H1 (cell line): ENCODE results near the gene SP5. TPM values are rescaled to one million over a fixed set of nuclear protein-coding genes. Genes with fewer than 3 reads are reported as not detected.

Source experiments
- CTCF ChIA-PET: fragments of 300-600 bp; sonication (Branson Sonifier 250); formaldehyde crosslinking; loops from one replicate; lab custom pipeline; 2021; ENCODE audit not compliant: partially characterized antibody; lab: Charles Lee
- POLR2A ChIA-PET: fragments of 300-600 bp; sonication (Branson Sonifier 250); formaldehyde crosslinking; loops from one replicate; lab custom pipeline; 2021; ENCODE audit warnings: inconsistent platforms; ENCODE audit not compliant: partially characterized antibody; lab: Charles Lee
- DNase-seq, 2 experiments: peaks; one replicate each; pipeline versions ENCODE4 v3.0.0 to v3.0.0-alpha.2; 2010 to 2022; ENCODE audit warnings: low spot score in 2 of 2, low read depth in 1 of 2, mixed read lengths in 1 of 2
- FAIRE-seq: peaks from 2 replicates; lab custom pipeline; 2011; peaks lifted over from hg19 to GRCh38; lab: Jason Lieb, UNC
- H2AFZ ChIP-seq: 2 replicates; pipeline ENCODE4 v1.8.1; 2012; ENCODE audit warnings: low read length, inconsistent platforms
- H2AK5ac ChIP-seq: 2 replicates; pipeline ENCODE4 v1.6.1; 2013; ENCODE audit warnings: low read depth, low read length
- H2BK120ac ChIP-seq: replicated peaks from 2 replicates; pipeline ENCODE3; 2013; ENCODE audit warnings: low read depth, low read length, inconsistent platforms
- H2BK12ac ChIP-seq: 2 replicates; pipeline ENCODE4 v1.6.1; 2013; ENCODE audit warnings: low read depth, low read length
- H2BK15ac ChIP-seq: 2 replicates; pipeline ENCODE4 v1.6.1; 2013; ENCODE audit warnings: low read length
- H2BK20ac ChIP-seq: 2 replicates; pipeline ENCODE4 v1.6.1; 2013; ENCODE audit warnings: low read length
- H2BK5ac ChIP-seq: 2 replicates; pipeline ENCODE4 v1.6.1; 2013; ENCODE audit warnings: low read depth, low read length
- H3K14ac ChIP-seq: 2 replicates; pipeline ENCODE4 v1.6.1; 2013; ENCODE audit warnings: inconsistent platforms; ENCODE audit not compliant: insufficient read length
- H3K18ac ChIP-seq: 2 replicates; pipeline ENCODE4 v1.6.1; 2013; ENCODE audit warnings: low read length; ENCODE audit errors: extremely low read depth
- H3K23ac ChIP-seq: 2 replicates; pipeline ENCODE4 v1.6.1; 2013; ENCODE audit warnings: inconsistent platforms; ENCODE audit not compliant: insufficient read length
- H3K23me2 ChIP-seq: 2 replicates; pipeline ENCODE4 v1.6.1; 2013; ENCODE audit warnings: low read depth, low read length
- H3K27ac ChIP-seq: 2 replicates; pipeline ENCODE4 v1.6.1; 2011; ENCODE audit warnings: low read depth, low read length, inconsistent platforms
- H3K27me3 ChIP-seq, 4 experiments: replicated peaks in 1 of 4; 1 replicate in 1 of 4; 2 replicates in 3 of 4; pipeline versions ENCODE4 v1.6.1 to v1.8.1; 2011 to 2013; ENCODE audit warnings: low read length in 3 of 4, mild to moderate bottlenecking in 3 of 4, inconsistent platforms in 2 of 4, mixed read lengths in 2 of 4, moderate library complexity in 1 of 4; ENCODE audit not compliant: control insufficient read depth in 3 of 4, insufficient read depth in 3 of 4; ENCODE audit errors: extremely low read depth in 1 of 4
- H3K36me3 ChIP-seq, 4 experiments: 2 replicates each; pipeline versions ENCODE4 v1.6.1 to v1.8.1; 2011 to 2013; ENCODE audit warnings: mild to moderate bottlenecking in 4 of 4, low read length in 3 of 4, moderate library complexity in 2 of 4, control low read depth in 1 of 4, inconsistent platforms in 1 of 4; ENCODE audit not compliant: insufficient read depth in 4 of 4, control insufficient read depth in 2 of 4
- H3K4ac ChIP-seq: replicated peaks from 2 replicates; pipeline ENCODE3; 2013; ENCODE audit warnings: low read length, low read depth, mixed read lengths, inconsistent platforms; ENCODE audit not compliant: insufficient read length
- H3K4me1 ChIP-seq, 4 experiments: replicated peaks in 1 of 4; 1 replicate in 1 of 4; 2 replicates in 3 of 4; pipeline versions ENCODE4 v1.6.1 to v1.8.1; 2011 to 2013; ENCODE audit warnings: low read length in 3 of 4, inconsistent platforms in 2 of 4, mixed read lengths in 1 of 4; ENCODE audit not compliant: insufficient read depth in 4 of 4, control insufficient read depth in 3 of 4
- H3K4me2 ChIP-seq, 2 experiments: 2 replicates each; pipeline versions ENCODE4 v1.6.1 to v1.8.1; 2011 to 2013; ENCODE audit warnings: low read depth in 2 of 2, low read length in 2 of 2, control low read depth in 1 of 2, inconsistent platforms in 1 of 2, mild to moderate bottlenecking in 1 of 2; ENCODE audit not compliant: insufficient read depth in 1 of 2
- H3K4me3 ChIP-seq, 4 experiments: fragments of 200-600, 300-600 bp in 1 of 4; sonication (generic), shearing (Covaris generic), sonication (Bioruptor Twin) in 1 of 4; 2 replicates each; pipeline versions ENCODE4 v1.5.1 to v1.8.1; 2011 to 2016; ENCODE audit warnings: low read length in 4 of 4, low read depth in 3 of 4, control low read depth in 2 of 4, inconsistent platforms in 2 of 4, mild to moderate bottlenecking in 2 of 4, mixed read lengths in 1 of 4, moderate library complexity in 1 of 4; ENCODE audit not compliant: insufficient read depth in 2 of 4; ENCODE audit errors: extremely low read depth in 1 of 4
- H3K56ac ChIP-seq: replicated peaks from 2 replicates; pipeline ENCODE3; 2013; ENCODE audit warnings: low read depth, mild to moderate bottlenecking, mixed read lengths, low read length, inconsistent platforms; ENCODE audit not compliant: insufficient read length
- H3K79me1 ChIP-seq: 2 replicates; pipeline ENCODE4 v1.6.1; 2013; ENCODE audit warnings: low read depth, low read length, control low read depth
- H3K79me2 ChIP-seq, 2 experiments: 2 replicates each; pipeline versions ENCODE4 v1.6.1 to v1.8.1; 2012 to 2013; ENCODE audit warnings: low read length in 2 of 2, mild to moderate bottlenecking in 2 of 2, inconsistent platforms in 1 of 2; ENCODE audit not compliant: insufficient read depth in 2 of 2, control insufficient read depth in 1 of 2
- H3K9ac ChIP-seq, 4 experiments: replicated peaks in 1 of 4; 1 replicate in 1 of 4; 2 replicates in 3 of 4; pipeline versions ENCODE4 v1.6.1 to v1.8.1; 2011 to 2013; ENCODE audit warnings: low read depth in 3 of 4, low read length in 3 of 4, control low read depth in 2 of 4, mild to moderate bottlenecking in 2 of 4, moderate library complexity in 2 of 4, inconsistent platforms in 1 of 4; ENCODE audit errors: extremely low read depth in 1 of 4
- H3K9me3 ChIP-seq, 2 experiments: 2 replicates each; pipeline versions ENCODE4 v1.6.1 to v1.8.1; 2012 to 2013; ENCODE audit warnings: mild to moderate bottlenecking in 2 of 2, moderate library complexity in 2 of 2, control low read depth in 1 of 2, inconsistent platforms in 1 of 2, low read depth in 1 of 2, low read length in 1 of 2, mixed read lengths in 1 of 2; ENCODE audit not compliant: insufficient read depth in 2 of 2
- H4K20me1 ChIP-seq, 2 experiments: replicated peaks in 1 of 2; 2 replicates each; pipeline versions ENCODE3 to v1.8.1; 2011 to 2013; ENCODE audit warnings: inconsistent platforms in 2 of 2, low read length in 2 of 2, mild to moderate bottlenecking in 1 of 2; ENCODE audit not compliant: insufficient read depth in 2 of 2, control insufficient read depth in 1 of 2
- H4K5ac ChIP-seq: 2 replicates; pipeline ENCODE4 v1.6.1; 2013; ENCODE audit warnings: low read length, low read depth, mixed read lengths, inconsistent platforms; ENCODE audit not compliant: insufficient read length
- H4K8ac ChIP-seq: 2 replicates; pipeline ENCODE4 v1.8.0; 2013; ENCODE audit warnings: mild to moderate bottlenecking, moderate library complexity, low read length, inconsistent platforms; ENCODE audit not compliant: insufficient read depth; ENCODE audit errors: extremely low read depth
- H4K91ac ChIP-seq: replicated peaks from 2 replicates; pipeline ENCODE3; 2013; ENCODE audit warnings: low read length, mixed read lengths, inconsistent platforms; ENCODE audit not compliant: insufficient read length
- JUND ChIP-seq: IDR thresholded peaks from 2 replicates; pipeline ENCODE4 v1.6.1; 2011; ENCODE audit warnings: mild to moderate bottlenecking, improper control_type of control experiment, low read length
- POLR2AphosphoS5 ChIP-seq: IDR thresholded peaks from 2 replicates; pipeline ENCODE4 v1.6.1; 2011; ENCODE audit warnings: low read depth, low read length
- SIN3A ChIP-seq, 2 experiments: IDR thresholded peaks in 1 of 2; conservative IDR thresholded peaks in 1 of 2; 2 replicates each; pipeline ENCODE4 v1.6.1; 2011 to 2012; ENCODE audit warnings: low read length in 2 of 2, improper control_type of control experiment in 1 of 2, low read depth in 1 of 2, mild to moderate bottlenecking in 1 of 2
- WGBS, 2 experiments: shearing (Covaris generic) in 1 of 2; methylation state at CpG; one replicate each; pipeline versions ENCODE4 v1.1.6 to v1.1.7; 2013 to 2015; ENCODE audit warnings: low lambda C conversion rate in 2 of 2, mixed read lengths in 2 of 2, inconsistent platforms in 1 of 2, low coverage in 1 of 2, missing lambda C conversion rate in 1 of 2; ENCODE audit not compliant: insufficient replicate concordance in 2 of 2, insufficient coverage in 1 of 2, insufficient read length in 1 of 2; ENCODE audit errors: extremely low coverage in 1 of 2, missing lambda C conversion rate in 1 of 2; 5-methylcytosine and 5-hydroxymethylcytosine counted together
- polyA plus RNA-seq, 7 experiments: library from polyadenylated mRNA; depleted of rRNA in 3 of 7; stranded (reverse) in 5 of 7; unstranded in 2 of 7; fragments of >200 nt in 5 of 7; fragments of 200-250 nt in 2 of 7; gene quantifications; 1 replicate in 5 of 7; 2 replicates in 1 of 7; 4 replicates in 1 of 7; pipeline versions ENCODE4 v1.2.1 to v1.2.3, GENCODE V29; 2011 to 2013; ENCODE audit warnings: missing spikeins in 2 of 7, mixed read lengths in 2 of 7
- total RNA-seq: library from RNA; stranded (reverse); fragmentation: NEBNext Ultra II Directional; extraction: Animal tissue kit (Norgen Biotek cat#: 25700); gene quantifications from 2 replicates; pipeline ENCODE4 v1.2.1, GENCODE V29; 2021

Gene SP5
- total and polyA plus RNA-seq, 2 of the 8 experiments (the other 6 are each of a cell fraction or from before 2014, with no cell fraction given): 0.17 TPM; not detected in 1

DNA sequence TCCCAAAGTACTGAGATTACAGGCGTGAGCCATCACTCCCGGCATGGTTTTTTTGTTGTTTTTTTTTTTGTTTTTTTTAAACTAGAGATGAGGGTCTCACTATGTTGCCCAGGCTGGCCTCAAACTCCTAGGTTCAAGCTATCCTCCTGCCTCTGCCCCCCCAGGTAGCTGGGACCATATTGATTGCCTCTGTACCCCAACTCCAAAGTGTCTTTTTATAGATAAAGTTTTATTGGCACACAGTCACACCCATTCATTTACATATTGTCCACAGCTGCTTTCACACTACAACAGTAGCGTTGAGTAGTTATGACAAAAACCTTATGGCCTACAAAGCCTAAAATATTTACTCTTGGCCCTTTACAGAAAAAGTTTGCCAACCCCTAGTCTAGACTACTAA, 45.2 kb upstream of the SP5 start:
- Histone ChIP-seq H3K79me2 (no peaks in the 10 kb centered on the region), H2AFZ (no peak overlapping the region), H3K79me1 (no peaks in the 10 kb centered on the region), H3K23ac (no peak overlapping the region)
- no peak for TF ChIP-seq JUND
- TF ChIP-seq SIN3A (conservative IDR thresholded peaks at IDR 0.05 in 1 of 2, IDR thresholded peaks at IDR 0.05 in 1 of 2; ENCODE audit: low read depth in 1 of 2, low read length in 2 of 2): no peak
- no peak for TF ChIP-seq POLR2AphosphoS5
- TF ChIP-seq, all 59 proteins: peak for 0
- no peak overlapping the region for H4K8ac ChIP-seq
- no peak overlapping the region for H3K4me2 ChIP-seq
- DNase-seq (no peak), FAIRE-seq (no peak)
- H4K20me1 ChIP-seq: no peaks in the 10 kb centered on the region
- no peak overlapping the region for H2BK12ac ChIP-seq
- ChIA-PET CTCF (interaction anchor here (1.4 kb wide), 1 partner anchor 42 kb away, joined by 3 read pairs; no protein-coding TSS in a partner anchor), POLR2A (no interaction called here)
- H3K4me1 ChIP-seq: no peaks in the 10 kb centered on the region
- H3K4me3 ChIP-seq: no peak overlapping the region
- no peak overlapping the region for H2BK20ac ChIP-seq
- H3K27ac ChIP-seq: no peak overlapping the region
- no peak overlapping the region for H4K91ac ChIP-seq
- no peak overlapping the region for H2BK120ac ChIP-seq
- no peak overlapping the region for H3K9ac ChIP-seq
- H2AK5ac ChIP-seq: no peak overlapping the region
- no peak overlapping the region for H3K18ac ChIP-seq
- no peak overlapping the region for H3K14ac ChIP-seq
- H2BK15ac ChIP-seq: no peak overlapping the region
- no peak overlapping the region for H2BK5ac ChIP-seq
- H3K9me3 ChIP-seq: no peaks in the 10 kb centered on the region
- H3K23me2 ChIP-seq: no peaks in the 10 kb centered on the region
- H3K27me3 ChIP-seq: no peaks in the 10 kb centered on the region
- H4K5ac ChIP-seq: no peak overlapping the region
- H3K56ac ChIP-seq: no peak overlapping the region
- WGBS, 2 experiments: 89% methylated on average over 3 of the region's 3 CpGs; no CpG with 5 or more reads in 1 of the 2 experiments
- no peaks in the 10 kb centered on the region for H3K36me3 ChIP-seq
- no peak overlapping the region for H3K4ac ChIP-seq
